GM06990 (cell line): ENCODE measurements around the gene UPK1B.
A peak's percentile ranks its signal among the peaks of the same experiment; 100 is the strongest.

Experiments used
- DNase-seq: peaks from one replicate; pipeline ENCODE4 v3.0.0-alpha.2; 2011; ENCODE audit not compliant: insufficient read length; ENCODE audit errors: extremely low read depth
- H3K27me3 ChIP-seq: replicated peaks from 2 replicates; pipeline ENCODE4 v1.6.0; 2011; ENCODE audit warnings: low read length; ENCODE audit not compliant: control insufficient read depth, insufficient read depth
- H3K36me3 ChIP-seq: 2 replicates; pipeline ENCODE4 v1.5.1; 2011; ENCODE audit warnings: low read length; ENCODE audit not compliant: control insufficient read depth, insufficient read depth
- H3K4me3 ChIP-seq: replicated peaks from 2 replicates; pipeline ENCODE4 v1.5.1; 2011; ENCODE audit warnings: low read depth, mild to moderate bottlenecking, control low read depth, low read length
- CTCF ChIP-seq: IDR thresholded peaks from 2 replicates; pipeline ENCODE4 v1.5.1; 2011; ENCODE audit warnings: low read length, control low read depth, mild to moderate bottlenecking, inconsistent platforms; ENCODE audit not compliant: insufficient read depth, poor library complexity, severe bottlenecking

UPK1B gene

GRCh38 chr3:119145128-119145499, 28.3 kb upstream of the UPK1B start:
- no peak for TF ChIP-seq CTCF
- no peak for DNase-seq
- H3K27me3 ChIP-seq, result no peaks in the 10 kb centered on the region
- no peaks in the 10 kb centered on the region for H3K36me3 ChIP-seq
- H3K4me3 ChIP-seq, result no peak overlapping the region

DNA sequence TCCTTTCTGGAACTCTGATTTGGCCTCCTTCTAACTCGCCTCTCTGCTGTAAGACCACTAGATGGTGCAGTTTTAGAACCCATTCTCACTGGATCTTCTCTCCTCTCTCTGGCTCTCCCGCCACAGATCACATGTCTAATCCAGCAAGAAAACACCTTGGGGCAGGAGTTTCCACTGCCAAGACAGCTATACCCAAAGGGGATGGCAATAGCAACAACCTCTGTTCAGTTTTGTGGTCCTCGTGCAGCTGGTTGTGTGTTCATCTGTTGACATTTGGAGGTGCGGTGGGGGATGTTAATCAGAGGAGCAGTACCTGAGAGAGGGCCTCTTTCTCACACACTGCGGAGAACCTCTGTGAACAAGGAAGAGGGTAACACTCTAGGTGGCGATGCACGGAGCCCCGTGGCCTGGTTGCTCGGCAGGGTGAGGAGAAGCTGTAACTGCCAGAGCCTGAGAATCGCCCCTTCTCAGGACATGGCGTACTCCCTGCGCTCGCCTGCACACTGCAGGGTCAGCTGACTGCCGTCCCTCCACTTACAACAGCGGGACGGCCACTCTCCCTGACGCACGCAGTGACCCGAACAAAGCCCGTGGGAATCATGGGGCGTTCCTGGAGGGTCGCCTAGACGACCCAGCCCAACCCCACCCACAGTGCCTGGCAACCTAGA, 27.8 kb upstream of the UPK1B start, which contains the start of gene TEX55:
Gene TEX55 (plus strand): TSS at position 666 of the 668 bp plus-strand sequence. CDS start 25 bp downstream, outside the sequence.
- DNase-seq, result no peak
- no peaks in the 10 kb centered on the region for H3K36me3 ChIP-seq
- H3K4me3 ChIP-seq, result no peak within 1 kb of the TSS
- TF ChIP-seq CTCF, result peak; percentile 63
- no peaks in the 10 kb centered on the region for H3K27me3 ChIP-seq

DNA sequence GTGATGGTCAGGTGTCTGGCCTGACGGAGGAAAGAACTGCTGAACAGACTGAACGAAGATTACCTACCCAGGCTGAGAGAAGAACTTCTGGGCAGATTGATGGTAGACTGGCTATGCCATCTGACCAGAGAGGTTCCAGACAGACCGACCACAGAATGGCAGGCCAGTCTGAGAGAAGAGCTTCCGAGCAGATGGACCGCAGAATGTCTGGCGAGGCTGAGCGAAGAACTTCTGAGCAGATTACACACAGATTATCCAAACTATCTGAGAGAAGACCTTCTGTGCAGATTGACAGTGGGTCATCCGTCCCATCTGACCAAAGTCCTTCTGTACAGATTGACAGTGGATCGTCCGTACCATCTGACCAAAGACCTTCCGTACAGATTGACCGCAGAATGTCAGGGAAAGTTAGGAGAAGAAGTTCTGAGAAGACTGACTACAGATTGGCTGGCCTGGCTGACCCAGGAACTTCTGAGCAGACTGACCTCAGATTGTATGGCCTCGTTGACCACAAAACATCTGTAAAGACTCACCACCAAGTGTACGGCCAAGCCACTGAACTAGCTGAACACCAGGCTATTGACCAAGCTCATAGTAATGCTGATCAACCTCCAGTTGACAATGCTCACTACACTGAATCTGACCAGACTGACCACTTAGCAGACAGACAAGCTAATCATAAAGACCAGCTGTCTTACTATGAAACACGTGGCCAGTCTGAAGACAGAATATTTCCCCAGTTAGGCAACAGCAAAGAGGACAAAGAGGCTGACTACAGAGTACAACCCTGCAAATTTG, 26.6 kb upstream of the UPK1B start:
- no peak overlapping the region for H3K4me3 ChIP-seq
- no peaks in the 10 kb centered on the region for H3K27me3 ChIP-seq
- no peak for DNase-seq
- no peak for TF ChIP-seq CTCF
- H3K36me3 ChIP-seq, result no peaks in the 10 kb centered on the region

GRCh38 chr3:119147494-119147893, 25.9 kb upstream of the UPK1B start:
- TF ChIP-seq CTCF, result no peak
- Histone ChIP-seq H3K36me3 (no peaks in the 10 kb centered on the region), H3K4me3 (no peak overlapping the region), H3K27me3 (no peaks in the 10 kb centered on the region)
- DNase-seq, result no peak

GRCh38 chr3:119148493-119149180, 24.8 kb upstream of the UPK1B start:
- no peak for DNase-seq

More at GRCh38 chr3:119148493-119149180, 24.8 kb upstream of the UPK1B start:
- Histone ChIP-seq H3K27me3 (no peaks in the 10 kb centered on the region), H3K4me3 (no peak overlapping the region), H3K36me3 (no peaks in the 10 kb centered on the region)
- no peak for TF ChIP-seq CTCF
